Thyroid gland (tissue), 4 donors: Measurements from ENCODE around the gene BCL10.

ENCODE experiments used
- CTCF ChIP-seq, 6 experiments: fragments of 200-600 bp in 3 of 6; fragments of 450-650 bp in 3 of 6; sonication (generic) in 3 of 6; IDR thresholded peaks; one replicate each; pipeline ENCODE4 v1.5.1; 2016 to 2019; ENCODE audit warnings: antibody characterized with exemption in 6 of 6, mild to moderate bottlenecking in 2 of 6, inconsistent platforms in 1 of 6, moderate library complexity in 1 of 6
- POLR2A ChIP-seq, 2 donors: fragments of 450-650 bp; IDR thresholded peaks; one replicate each; pipeline ENCODE4 v1.6.1; 2017; ENCODE audit warnings: antibody characterized with exemption in 2 of 2, mild to moderate bottlenecking in 2 of 2, moderate library complexity in 1 of 2

GRCh38 chr1:85295006-85295431 is 18.6 kb upstream of the BCL10 start:
- TF ChIP-seq CTCF (IDR thresholded peaks at IDR 0.05) (no peak), POLR2A (IDR thresholded peaks at IDR 0.05) (no peak)
